Measurements from ENCODE around the gene SCN5A. TPM values are rescaled to one million over a fixed set of nuclear protein-coding genes. Genes with fewer than 3 reads are reported as not detected.

The SCN5A gene
- total and polyA plus RNA-seq, 9 donors, result 1.9 to 4.8 (median 4.3) TPM

DNA sequence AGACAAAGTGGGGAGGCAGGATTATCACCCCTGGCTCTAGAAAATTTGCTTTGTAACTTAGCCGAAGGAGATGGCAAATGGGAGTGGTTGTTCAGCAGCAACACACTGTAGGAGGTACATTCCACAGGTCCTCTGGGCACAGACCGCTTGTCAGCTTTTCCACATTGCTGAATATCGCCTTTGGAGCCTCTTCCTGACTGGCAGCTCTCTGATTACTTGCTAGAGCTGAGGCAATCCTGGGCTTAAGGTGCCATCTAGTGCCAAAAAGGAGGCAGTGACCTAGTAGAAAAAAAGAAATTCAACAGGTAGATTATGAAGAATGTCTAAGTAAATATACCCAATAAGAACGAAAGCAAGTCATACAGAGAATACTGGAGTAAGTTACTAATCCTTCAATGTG lies 13.1 kb upstream of the SCN5A start:
- Histone ChIP-seq H3K9me3 (replicated peaks; ENCODE audit: control insufficient read depth, low read depth, low read length) (peaks cover 10% of the 10 kb centered on the region), H3K4me1 (ENCODE audit: control insufficient read depth, insufficient read depth, low read length) (no peaks in the 10 kb centered on the region), H3K27ac (ENCODE audit: low read length) (no peak overlapping the region), H3K36me3 (ENCODE audit: control insufficient read depth, insufficient read depth, low read length) (no peaks in the 10 kb centered on the region), H3K4me3 (ENCODE audit: low read length) (no peak overlapping the region), H3K27me3 (ENCODE audit: control insufficient read depth, insufficient read depth, low read length) (peaks cover 15% of the 10 kb centered on the region)
- DNase-seq, result no peak
- WGBS (ENCODE audit: insufficient coverage), result 52% methylated on average over 2 of the region's 4 CpGs

- Histone ChIP-seq H3K27ac (ENCODE audit: low read length) (no peak overlapping the region), H3K9me3 (replicated peaks; ENCODE audit: control insufficient read depth, low read depth, low read length) (peaks cover 10% of the 10 kb centered on the region), H3K36me3 (ENCODE audit: control insufficient read depth, insufficient read depth, low read length) (no peaks in the 10 kb centered on the region), H3K4me3 (ENCODE audit: low read length) (no peak overlapping the region), H3K27me3 (ENCODE audit: control insufficient read depth, insufficient read depth, low read length) (peaks cover 26% of the 10 kb centered on the region), H3K4me1 (ENCODE audit: control insufficient read depth, insufficient read depth, low read length) (no peaks in the 10 kb centered on the region)
- WGBS (ENCODE audit: insufficient coverage), result 10% methylated on average over 6 of the region's 9 CpGs
- no peak for DNase-seq
Observed at GRCh38 chr3:38658841-38659240, 9.4 kb upstream of the SCN5A start.

DNA sequence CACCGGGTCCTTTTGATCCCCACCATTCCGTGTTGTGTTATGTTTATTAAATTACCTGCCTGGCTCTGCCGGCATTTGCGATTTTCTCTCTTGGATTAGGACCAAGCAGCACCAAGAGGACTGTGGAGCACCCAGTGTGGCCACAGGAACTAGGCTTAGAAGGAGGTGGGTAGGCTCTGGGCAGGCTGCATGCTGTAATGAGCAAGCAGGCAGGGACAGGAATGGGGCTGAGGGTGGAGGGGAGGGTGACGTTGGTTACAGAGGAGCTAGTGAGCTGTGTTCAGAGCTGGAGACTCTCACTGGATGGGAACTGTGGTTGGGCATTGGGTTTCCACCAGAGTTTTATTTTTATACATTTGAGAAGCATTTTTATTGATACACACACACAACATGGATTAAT lies 7.9 kb upstream of the SCN5A start:
- H3K27ac ChIP-seq (ENCODE audit: low read length), result no peak overlapping the region
- WGBS (ENCODE audit: insufficient coverage), result 56% methylated on average over 4 of the region's 5 CpGs
- H3K4me1 ChIP-seq (ENCODE audit: control insufficient read depth, insufficient read depth, low read length), result no peaks in the 10 kb centered on the region
- H3K36me3 ChIP-seq (ENCODE audit: control insufficient read depth, insufficient read depth, low read length), result no peaks in the 10 kb centered on the region
- H3K9me3 ChIP-seq (replicated peaks; ENCODE audit: control insufficient read depth, low read depth, low read length), result peaks cover 10% of the 10 kb centered on the region
- no peak for DNase-seq
- H3K27me3 ChIP-seq (ENCODE audit: control insufficient read depth, insufficient read depth, low read length), result peaks cover 29% of the 10 kb centered on the region
- H3K4me3 ChIP-seq (ENCODE audit: low read length), result no peak overlapping the region

DNA sequence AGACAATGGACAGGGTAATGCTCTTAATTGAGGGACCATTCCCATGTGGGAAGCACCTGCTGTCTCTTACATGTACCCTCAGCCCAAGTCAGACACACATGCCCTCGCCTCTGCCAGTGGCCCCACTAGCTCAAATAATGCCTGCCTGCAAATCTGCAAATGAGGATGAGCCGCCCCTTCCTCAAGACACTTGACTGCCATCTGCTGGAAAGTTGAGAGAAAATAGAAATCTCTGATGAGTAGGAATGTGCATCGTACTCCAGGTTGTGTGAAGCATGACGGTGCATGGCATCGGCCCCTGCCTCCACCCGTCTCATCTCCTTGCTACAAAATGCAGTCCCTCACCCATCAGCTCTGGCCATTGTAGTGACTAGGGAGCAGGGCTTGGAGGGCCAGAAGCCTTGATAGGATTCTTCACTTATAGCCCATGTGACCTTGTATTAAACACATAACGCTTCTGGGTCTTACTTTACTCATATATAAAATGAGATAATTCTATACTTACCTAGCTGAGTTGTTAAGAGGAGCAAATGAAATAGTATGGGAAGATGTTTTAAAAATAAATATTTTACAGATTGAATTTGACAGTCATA lies 6.3 kb upstream of the SCN5A start:
- Histone ChIP-seq H3K27me3 (ENCODE audit: control insufficient read depth, insufficient read depth, low read length) (peaks cover 41% of the 10 kb centered on the region), H3K4me1 (ENCODE audit: control insufficient read depth, insufficient read depth, low read length) (peaks cover 3% of the 10 kb centered on the region), H3K4me3 (ENCODE audit: low read length) (no peak overlapping the region), H3K27ac (ENCODE audit: low read length) (no peak overlapping the region), H3K36me3 (ENCODE audit: control insufficient read depth, insufficient read depth, low read length) (no peaks in the 10 kb centered on the region), H3K9me3 (replicated peaks; ENCODE audit: control insufficient read depth, low read depth, low read length) (no peaks in the 10 kb centered on the region)
- peak; percentile 57 for DNase-seq
- WGBS (ENCODE audit: insufficient coverage), result 0% methylated on average over 1 of the region's 7 CpGs

- no peak for DNase-seq
- Histone ChIP-seq H3K9me3 (replicated peaks; ENCODE audit: control insufficient read depth, low read depth, low read length) (no peaks in the 10 kb centered on the region), H3K36me3 (ENCODE audit: control insufficient read depth, insufficient read depth, low read length) (no peaks in the 10 kb centered on the region), H3K27ac (ENCODE audit: low read length) (no peak overlapping the region), H3K4me3 (ENCODE audit: low read length) (no peak overlapping the region), H3K27me3 (ENCODE audit: control insufficient read depth, insufficient read depth, low read length) (peaks cover 52% of the 10 kb centered on the region), H3K4me1 (ENCODE audit: control insufficient read depth, insufficient read depth, low read length) (peaks cover 12% of the 10 kb centered on the region)
- WGBS (ENCODE audit: insufficient coverage), result 61% methylated on average over 2 of the region's 7 CpGs
Observed at GRCh38 chr3:38653685-38654537, 4.4 kb upstream of the SCN5A start.

DNA sequence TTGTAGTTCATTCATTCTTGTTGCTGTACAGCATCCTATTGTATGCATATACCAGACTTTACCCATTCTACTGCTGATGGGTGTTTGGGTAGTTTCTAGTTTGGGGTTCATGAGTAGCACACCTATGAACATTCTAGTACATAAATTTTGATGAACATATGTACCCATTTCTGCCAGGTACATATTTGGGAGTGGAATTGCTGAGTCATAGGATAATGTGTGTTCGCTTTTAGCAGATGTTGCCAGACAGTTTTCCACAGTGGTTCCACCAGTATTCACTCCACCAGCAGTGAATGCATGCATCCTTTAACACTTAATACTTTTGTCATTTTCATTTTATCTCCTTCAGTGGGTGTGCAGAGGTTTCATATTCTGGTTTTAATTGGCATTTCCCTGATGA lies 3.4 kb upstream of the SCN5A start:
- Histone ChIP-seq H3K9me3 (replicated peaks; ENCODE audit: control insufficient read depth, low read depth, low read length) (no peaks in the 10 kb centered on the region), H3K36me3 (ENCODE audit: control insufficient read depth, insufficient read depth, low read length) (no peaks in the 10 kb centered on the region), H3K4me3 (ENCODE audit: low read length) (no peak overlapping the region), H3K27me3 (ENCODE audit: control insufficient read depth, insufficient read depth, low read length) (peaks cover 52% of the 10 kb centered on the region), H3K4me1 (ENCODE audit: control insufficient read depth, insufficient read depth, low read length) (peaks cover 18% of the 10 kb centered on the region), H3K27ac (ENCODE audit: low read length) (no peak overlapping the region)
- DNase-seq, result no peak
- no CpG with 5 or more reads among the region's 1 CpG for WGBS (ENCODE audit: insufficient coverage)

- Histone ChIP-seq H3K27me3 (ENCODE audit: control insufficient read depth, insufficient read depth, low read length) (peaks cover 48% of the 10 kb centered on the region), H3K4me3 (ENCODE audit: low read length) (no peak overlapping the region), H3K27ac (ENCODE audit: low read length) (no peak overlapping the region), H3K4me1 (ENCODE audit: control insufficient read depth, insufficient read depth, low read length) (peaks cover 18% of the 10 kb centered on the region), H3K9me3 (replicated peaks; ENCODE audit: control insufficient read depth, low read depth, low read length) (no peaks in the 10 kb centered on the region), H3K36me3 (ENCODE audit: control insufficient read depth, insufficient read depth, low read length) (no peaks in the 10 kb centered on the region)
- WGBS (ENCODE audit: insufficient coverage), result 2% methylated on average over 9 of the region's 19 CpGs
- DNase-seq, result peak; percentile 62
Observed at GRCh38 chr3:38651153-38651789, 1.8 kb upstream of the SCN5A start.

GRCh38 chr3:38650248-38650951 lies 913 bp upstream of the SCN5A start:
- Histone ChIP-seq H3K4me3 (ENCODE audit: low read length) (no peak overlapping the region), H3K27ac (ENCODE audit: low read length) (no peak overlapping the region)
- WGBS (ENCODE audit: insufficient coverage), result 60% methylated on average over 4 of the region's 14 CpGs

DNA sequence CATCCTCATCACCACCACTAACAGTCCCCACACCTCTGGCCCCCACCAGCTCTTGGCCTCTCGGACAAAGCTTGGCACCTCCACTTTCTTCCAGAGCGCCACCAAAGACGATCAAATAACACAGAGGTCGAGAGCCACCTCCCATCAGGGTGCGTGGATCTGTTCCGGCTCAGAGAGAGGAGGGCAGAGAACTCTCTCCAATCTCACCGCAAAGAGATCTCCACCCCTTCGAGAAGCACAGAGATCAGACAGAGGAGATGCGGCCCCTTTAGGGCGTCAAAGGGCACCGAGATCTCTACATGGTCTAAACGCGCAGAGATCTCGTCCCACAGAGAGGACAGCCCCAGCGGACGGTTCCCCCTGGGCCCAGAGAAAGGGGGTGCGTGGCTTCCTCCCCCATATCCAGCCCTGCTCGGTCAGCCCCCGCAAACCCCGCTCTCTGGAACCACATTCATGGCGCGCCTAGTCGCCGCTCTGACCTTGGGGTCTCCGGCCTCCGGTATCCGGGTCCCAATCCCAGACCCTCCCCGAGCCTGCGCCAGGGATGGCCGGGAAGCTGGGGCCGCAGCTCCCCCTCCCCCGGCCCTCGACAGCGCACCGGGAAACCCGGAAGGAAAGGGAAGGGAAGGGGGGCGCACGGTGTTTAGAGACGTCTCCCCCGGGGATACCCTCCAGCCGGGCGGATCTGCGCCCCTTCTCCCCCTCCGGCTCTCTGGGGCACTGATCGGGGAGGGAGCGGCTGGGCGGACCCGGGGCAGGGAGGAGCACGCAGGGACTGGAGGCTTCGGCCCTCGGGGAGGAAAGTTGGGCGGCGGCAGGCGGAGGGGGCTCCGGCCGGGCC lies 608 bp downstream of the SCN5A start:
- WGBS (ENCODE audit: insufficient coverage), result 3% methylated on average over 35 of the region's 56 CpGs
- Histone ChIP-seq H3K27ac (ENCODE audit: low read length) (no peak overlapping the region), H3K4me1 (ENCODE audit: control insufficient read depth, insufficient read depth, low read length) (peaks cover 20% of the 10 kb centered on the region), H3K9me3 (replicated peaks; ENCODE audit: control insufficient read depth, low read depth, low read length) (no peaks in the 10 kb centered on the region), H3K4me3 (ENCODE audit: low read length) (peak overlapping the region; percentile 43), H3K27me3 (ENCODE audit: control insufficient read depth, insufficient read depth, low read length) (peaks cover 50% of the 10 kb centered on the region), H3K36me3 (ENCODE audit: control insufficient read depth, insufficient read depth, low read length) (no peaks in the 10 kb centered on the region)
- DNase-seq, result peak; percentile 21

More at GRCh38 chr3:38650248-38650951, 913 bp upstream of the SCN5A start:
- Histone ChIP-seq H3K27me3 (ENCODE audit: control insufficient read depth, insufficient read depth, low read length) (peaks cover 48% of the 10 kb centered on the region), H3K4me1 (ENCODE audit: control insufficient read depth, insufficient read depth, low read length) (peaks cover 18% of the 10 kb centered on the region), H3K36me3 (ENCODE audit: control insufficient read depth, insufficient read depth, low read length) (no peaks in the 10 kb centered on the region), H3K9me3 (replicated peaks; ENCODE audit: control insufficient read depth, low read depth, low read length) (no peaks in the 10 kb centered on the region)
- DNase-seq, result no peak
